Umbilical cord (tissue), 2 donors: Measurements from ENCODE around the gene PPIL4. TPM values are rescaled to one million over a fixed set of nuclear protein-coding genes. Genes with fewer than 3 reads are reported as not detected.
A peak's percentile ranks its signal among the peaks of the same experiment; 100 is the strongest.

Experiments used
- DNase-seq: peaks from one replicate; pipeline ENCODE4 v3.0.0-alpha.2; 2015; ENCODE audit warnings: low spot score
- total RNA-seq: library from RNA; depleted of rRNA; stranded (reverse); fragments of >200 nt; gene quantifications from one replicate; pipeline ENCODE4 v1.2.3, GENCODE V29; 2014; ENCODE audit warnings: low replicate concordance; ENCODE audit not compliant: insufficient read depth

Gene PPIL4
- total RNA-seq = 46.7 TPM

- peak; percentile 97 for DNase-seq
These were observed at the start of gene PPIL4 for GRCh38 chr6:149545754-149546471. Gene PPIL4, minus strand, starts transcription at chr6:149546043. Its CDS starts 38 bp downstream, at chr6:149546005.

GRCh38 chr6:149593408-149593807, 47.6 kb upstream of the PPIL4 start:
- no peak for DNase-seq

- DNase-seq = no peak
These were observed 47.1 kb upstream of the PPIL4 start for GRCh38 chr6:149592983-149593382.

GRCh38 chr6:149586149-149586548, 40.3 kb upstream of the PPIL4 start:
- DNase-seq = no peak

DNA sequence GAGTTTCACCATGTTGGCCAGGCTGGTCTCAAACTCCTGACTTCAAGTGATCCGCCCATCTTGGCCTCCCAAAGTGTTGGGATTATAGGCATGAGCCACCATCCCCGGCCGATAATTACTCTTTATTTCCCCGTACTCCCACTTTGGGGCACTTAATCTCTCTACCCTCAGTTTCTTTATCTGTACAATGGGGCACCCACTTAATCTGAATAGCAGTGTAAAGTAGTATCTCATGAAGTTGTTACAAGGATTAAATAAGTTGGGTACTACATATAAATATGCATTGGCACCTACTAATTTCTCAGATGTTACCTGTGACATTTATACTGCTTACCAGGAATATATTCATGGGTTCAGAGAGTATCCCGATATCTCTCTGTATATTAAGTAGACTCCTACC, 35.5 kb upstream of the PPIL4 start:
- DNase-seq = no peak

DNA sequence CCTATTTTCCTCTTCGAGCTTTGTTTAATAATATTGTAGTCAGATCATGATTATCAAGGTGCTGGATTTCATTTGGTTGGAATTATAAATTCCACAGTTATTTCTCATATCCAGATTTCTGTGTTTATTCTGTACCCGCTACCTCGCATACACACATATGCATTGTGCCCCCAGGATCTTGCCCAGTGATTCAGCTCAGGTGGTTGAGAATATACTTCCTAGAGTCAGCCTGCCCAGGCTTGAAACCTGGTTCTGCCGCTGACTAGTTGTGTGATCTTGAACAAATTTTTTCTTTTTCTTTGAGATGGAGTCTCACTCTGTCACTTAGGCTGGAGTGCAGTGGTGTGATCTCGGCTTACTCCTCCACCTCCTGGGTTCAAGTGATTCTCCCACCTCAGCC, 35.0 kb upstream of the PPIL4 start:
- no peak for DNase-seq

DNA sequence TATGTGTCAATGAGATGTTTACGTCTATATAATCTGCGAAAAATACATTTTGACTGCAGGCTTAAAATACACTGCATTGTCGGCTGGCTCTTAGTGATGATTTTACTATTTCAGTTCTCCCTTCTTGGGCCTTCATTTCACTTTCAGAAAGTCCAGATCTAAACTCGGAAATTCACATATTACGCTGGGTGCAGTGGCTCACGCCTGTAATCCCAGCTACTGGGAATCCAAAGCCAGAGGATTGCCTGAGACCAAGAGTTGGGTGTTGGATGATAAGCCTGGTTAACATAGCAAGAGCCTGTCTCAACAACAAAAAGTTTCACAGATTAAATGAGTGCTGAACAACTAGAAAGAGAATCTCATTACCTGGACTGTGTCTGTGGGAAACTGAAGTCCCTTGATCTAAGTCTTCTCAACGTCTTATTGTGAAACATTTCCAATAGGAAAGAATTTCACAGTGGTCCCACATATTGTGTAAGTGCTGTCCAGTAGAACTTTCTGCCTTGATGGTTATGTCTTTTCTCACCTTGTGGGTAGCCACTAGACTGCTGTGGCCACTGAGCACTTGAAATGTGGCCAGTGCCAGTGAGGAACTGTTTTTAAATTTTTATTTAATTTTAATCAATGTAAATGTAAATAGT, 22.2 kb upstream of the PPIL4 start:
- DNase-seq = no peak

DNA sequence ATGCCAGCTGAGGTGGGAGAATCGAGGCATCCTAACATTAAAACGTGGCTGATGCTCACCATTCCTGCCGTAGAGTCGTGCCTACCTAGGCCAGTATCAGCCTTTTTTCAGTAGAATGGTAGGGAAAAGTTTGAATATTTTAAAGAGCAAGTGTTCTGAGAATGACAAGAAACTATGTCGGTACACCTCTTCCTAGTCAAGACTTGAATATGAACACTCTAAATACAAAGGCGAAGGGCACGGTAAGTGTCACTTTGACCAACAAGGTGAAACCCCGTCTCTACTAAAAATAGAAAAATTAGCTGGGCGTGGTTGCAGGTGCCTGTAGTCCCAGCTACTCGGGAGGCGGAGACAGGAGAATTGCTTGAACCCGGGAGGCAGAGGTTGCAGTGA, 21.3 kb upstream of the PPIL4 start:
- DNase-seq = no peak

DNA sequence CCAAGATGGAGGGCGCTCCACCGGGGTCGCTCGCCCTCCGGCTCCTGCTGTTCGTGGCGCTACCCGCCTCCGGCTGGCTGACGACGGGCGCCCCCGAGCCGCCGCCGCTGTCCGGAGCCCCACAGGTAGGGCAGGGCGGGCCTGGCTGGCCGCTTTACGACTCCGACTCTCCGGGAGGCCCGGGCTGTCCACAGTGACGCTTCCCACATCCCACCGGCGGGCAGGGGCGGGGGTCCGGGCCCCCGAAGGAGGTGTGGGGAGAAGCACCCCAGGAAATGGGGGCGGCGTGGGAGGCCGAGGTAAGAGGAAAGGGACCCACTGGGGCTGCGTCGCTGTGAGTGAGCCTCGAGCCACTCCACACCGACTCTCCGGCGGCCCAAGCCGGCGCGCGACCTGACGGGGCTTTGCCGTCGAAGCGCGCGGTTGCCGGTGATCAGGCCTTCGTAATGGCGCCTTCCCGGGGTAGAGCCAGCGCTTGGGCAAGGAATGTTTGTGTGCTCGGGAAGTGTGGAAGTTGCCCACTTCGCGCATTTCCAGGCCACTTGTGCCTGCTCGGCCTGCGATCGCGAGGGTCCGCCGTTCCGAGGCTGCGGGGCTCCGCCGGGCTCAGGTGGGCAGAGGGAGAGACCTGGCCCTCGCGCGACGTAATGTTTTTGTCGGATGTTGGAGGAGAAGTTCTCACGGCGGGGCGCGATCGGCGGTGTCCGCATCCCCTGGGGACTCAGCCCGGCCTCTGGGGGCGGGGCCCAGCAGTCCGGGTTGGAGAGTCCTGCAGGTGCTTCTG, 20.8 kb upstream of the PPIL4 start:
- DNase-seq = no peak

DNA sequence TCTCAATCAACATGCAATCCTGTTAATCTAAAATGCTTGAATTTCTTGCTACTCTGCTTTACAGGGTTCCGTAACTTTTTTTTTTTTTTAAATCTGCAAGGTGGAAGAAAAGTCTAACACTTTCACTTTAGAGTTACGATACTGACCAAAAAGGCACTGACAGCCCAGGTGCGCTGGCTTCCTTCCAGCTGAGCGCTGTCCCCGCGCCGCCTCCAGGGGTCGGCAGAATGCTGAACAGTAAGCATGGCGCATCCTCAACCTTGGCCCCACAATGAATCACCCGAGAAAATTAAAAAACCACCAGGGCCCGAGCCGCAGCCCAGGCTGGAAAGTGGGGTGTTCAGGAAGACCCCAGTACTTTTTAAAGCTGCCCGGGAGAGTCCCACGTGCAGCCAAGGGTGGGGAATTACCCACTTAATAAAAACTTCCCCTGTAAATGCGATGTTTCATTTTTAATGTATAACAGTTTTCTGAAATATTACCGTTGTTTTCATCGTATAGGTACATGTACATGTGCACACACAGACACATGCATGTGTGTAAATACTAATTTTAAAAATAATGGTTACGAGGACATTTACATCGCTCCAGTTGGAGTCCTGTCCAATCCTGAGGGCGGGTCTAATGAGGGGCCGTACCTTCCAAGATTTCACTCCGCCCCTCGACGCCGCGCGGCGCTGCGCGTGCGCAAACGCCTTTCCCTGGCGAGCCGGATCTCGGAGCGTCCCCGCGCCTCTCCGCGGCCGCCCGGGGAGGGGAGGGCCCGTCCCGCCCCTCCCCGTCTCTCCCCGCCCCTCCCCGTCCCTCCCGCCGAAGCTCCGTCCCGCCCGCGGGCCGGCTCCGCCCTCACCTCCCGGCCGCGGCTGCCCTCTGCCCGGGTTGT, 19.9 kb upstream of the PPIL4 start, which contains the start of gene GINM1:
TSS of gene GINM1 (plus strand) at position 849 of the 883 bp plus-strand sequence. CDS start 40 bp downstream, outside the sequence.
- peak; percentile 98 for DNase-seq

DNA sequence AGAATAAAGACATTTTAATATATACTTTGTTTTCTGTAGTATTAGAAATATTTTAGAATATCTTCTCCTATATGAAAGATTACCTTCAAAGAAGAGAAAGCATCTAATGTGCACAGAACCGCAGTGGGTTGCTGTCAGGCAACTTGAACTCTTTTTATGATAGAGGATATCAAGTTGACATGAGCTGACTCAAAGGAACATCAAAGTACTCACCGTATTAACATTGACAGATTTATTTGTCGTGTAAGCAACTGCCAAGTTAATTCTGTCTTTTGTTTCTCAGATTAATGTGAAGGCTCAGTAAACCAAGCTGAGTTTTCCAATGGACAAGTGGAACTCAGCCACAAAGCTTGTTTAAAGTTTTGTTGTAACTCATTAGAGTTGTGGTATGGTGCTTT, 18.1 kb upstream of the PPIL4 start:
- DNase-seq = no peak

GRCh38 chr6:149563203-149563927, 17.5 kb upstream of the PPIL4 start:
- DNase-seq = peak; percentile 45

DNA sequence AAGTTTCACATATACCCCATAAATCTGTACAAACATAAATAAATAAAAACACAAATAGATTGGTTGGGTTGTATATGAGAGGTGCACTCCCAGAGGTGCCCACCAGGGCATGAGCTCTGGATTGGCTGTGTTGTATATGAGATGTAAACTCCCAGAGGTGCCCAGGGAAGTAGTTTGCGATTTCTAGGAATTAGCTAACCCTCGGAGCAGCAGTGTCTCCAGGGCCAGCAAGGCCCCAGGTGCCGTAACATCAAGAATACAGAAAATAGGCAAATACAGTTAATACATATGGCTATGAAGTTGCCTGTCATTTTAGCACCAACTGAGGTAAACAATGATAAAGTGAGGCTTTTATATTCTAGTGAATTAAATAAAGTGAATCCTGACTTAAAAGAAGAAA, 14.9 kb upstream of the PPIL4 start:
- no peak for DNase-seq

DNA sequence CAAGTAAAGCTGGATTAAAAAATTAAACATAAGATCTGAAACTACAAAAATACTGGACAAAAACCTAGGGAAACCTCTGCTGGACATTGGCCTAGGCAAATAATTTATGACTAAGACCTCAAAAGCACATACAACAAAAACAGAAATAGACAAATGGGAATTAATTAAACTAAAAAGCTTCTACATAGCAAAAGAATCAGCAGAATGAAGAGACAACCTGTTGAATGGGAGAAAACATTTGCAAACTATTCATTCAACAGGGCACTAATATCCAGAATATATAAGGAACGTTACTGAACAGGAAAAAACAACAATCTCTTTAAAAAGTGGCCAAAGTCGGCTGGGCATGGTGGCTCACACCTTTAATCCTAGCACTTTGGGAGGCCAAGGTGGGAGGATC, 13.5 kb upstream of the PPIL4 start:
- no peak for DNase-seq

DNA sequence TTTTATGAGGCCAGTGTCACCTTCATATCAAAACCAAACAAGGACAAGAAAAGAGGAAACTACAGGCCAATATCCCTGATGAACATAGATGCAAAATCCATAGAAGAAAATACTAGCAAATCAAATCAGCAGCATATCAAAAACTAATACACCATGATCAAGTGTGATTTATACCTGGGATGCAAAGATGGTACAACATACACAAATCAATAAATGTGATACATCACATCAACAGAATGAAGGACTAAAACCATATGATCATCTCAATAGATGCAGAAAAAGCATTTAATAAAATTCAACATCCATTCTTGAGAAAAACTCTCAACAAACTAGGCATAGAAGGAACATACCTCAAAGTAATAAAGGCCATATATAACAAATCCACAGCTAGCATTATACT, 12.2 kb upstream of the PPIL4 start:
- no peak for DNase-seq

DNA sequence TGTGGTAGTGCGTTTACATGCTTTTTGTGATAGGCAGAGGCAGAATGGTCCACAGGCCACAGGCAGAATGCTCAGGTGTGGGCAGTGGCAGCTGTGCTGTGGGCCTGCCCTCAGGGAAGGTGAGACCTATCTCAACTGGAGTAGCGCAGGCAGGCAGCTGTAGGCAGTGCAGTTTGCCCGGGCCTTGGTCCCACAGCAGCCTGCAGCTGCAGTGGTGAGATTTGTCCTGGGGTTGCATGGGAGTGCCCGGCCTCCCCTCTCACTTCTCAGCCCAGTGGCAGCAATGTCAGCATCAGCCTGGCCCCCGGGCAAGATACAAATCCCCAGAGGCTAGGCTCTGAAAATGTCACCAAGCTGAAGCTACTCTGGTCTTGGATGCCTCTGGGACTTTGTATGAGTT, 6.1 kb upstream of the PPIL4 start:
- DNase-seq = no peak

DNA sequence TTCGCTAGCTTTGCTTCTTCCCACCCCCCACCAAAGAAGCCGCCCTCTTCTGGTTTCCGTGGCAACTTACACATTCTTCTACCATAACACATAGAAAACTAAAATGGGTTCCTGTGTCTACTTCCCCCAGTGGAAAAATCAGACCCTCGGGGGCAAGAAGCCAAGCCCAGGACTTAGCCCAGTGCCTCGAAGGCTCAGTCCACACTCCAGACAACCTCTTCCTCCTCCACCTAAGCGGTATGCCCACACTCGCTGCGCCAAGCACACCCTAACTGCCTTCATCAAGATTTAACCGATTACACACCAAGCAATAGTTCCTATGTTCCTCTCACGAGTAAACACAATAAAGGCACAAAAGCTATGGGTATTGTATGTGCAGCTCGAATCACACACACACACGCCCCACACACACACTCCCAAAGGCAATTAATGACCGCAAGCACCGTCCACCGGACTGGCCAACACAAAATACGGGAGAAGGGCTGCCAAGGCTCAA, 537 bp downstream of the PPIL4 start:
- peak; percentile 80 for DNase-seq

DNA sequence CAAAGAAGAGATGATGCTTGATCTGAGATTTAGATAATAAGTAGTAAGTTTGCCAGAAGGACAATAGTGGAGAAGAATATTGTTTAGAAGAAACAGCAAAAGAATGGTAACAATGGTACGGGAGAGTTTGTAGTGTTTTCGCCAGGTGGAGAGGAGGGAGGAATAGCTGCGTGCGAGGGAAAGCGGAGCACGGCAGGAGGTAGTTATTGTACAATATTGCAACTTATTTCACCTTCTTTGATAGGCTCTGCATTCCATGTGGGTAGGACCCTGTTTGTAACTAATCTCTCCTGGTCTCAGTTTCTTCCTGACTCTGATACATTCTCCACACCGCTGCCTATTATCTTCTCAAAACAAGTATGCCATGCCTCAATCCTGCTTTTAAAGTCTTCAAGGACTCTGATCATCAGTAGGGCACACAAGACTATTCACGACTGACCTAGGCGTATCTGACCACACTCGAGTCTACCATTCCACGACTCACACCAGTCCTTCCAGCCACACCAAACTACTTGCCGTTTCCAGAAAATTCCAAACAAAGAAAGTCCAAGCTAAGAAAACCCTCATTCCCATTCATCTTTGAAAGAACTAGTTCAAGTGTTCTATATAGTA, 1.1 kb downstream of the PPIL4 start:
- DNase-seq = no peak

DNA sequence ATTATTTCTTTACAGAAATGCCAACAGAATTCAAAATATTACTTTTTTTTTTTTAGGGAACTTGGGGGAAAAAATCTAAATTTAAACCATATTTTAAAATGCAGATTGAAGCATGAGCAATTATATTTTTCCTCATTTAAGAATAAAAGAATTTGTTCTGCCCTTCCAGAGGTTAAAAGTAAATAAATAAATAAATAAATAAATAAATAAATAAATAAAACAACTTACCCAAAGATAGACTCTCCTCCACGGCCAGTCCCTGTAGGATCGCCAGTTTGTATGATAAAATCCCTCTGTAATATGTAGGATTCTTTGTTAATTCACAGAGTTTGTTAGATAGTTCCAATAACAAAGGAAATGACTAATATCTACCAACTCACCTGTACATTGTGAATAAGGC, 4.7 kb downstream of the PPIL4 start:
- DNase-seq = no peak

DNA sequence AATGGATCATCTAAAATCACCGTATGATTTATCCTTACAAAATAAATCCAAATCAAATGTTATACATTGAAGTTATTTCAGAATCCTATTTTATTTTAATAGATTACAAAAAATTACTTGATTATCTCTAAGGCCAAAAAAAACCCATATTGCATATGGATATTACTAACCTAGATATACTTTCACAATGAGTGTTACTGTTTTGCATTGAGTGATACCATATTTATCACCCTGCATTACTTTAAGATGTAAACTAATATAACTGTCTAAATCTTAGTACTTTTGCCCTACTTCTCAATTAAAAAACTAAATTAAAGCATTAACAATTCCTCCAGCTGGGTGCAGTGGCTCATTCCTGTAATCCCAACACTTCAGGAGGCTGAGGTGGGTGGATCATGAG, 11.1 kb downstream of the PPIL4 start:
- no peak for DNase-seq
